ENCODE measurements around the gene FOXJ3. TPM values are rescaled to one million over a fixed set of nuclear protein-coding genes. Genes with fewer than 3 reads are reported as not detected.

The FOXJ3 gene
- total and polyA plus RNA-seq, 9 donors, result 28.6 to 41.9 (median 32.7) TPM

GRCh38 chr1:42263019-42263418 lies 72.0 kb downstream of the FOXJ3 start:
- no peak for DNase-seq
- no peak overlapping the region for H3K27ac ChIP-seq (ENCODE audit: low read length)

GRCh38 chr1:42260376-42261070 lies 74.5 kb downstream of the FOXJ3 start:
- no CpG with 5 or more reads among the region's 1 CpG for WGBS (ENCODE audit: insufficient coverage)
- no peaks in the 10 kb centered on the region for H3K27me3 ChIP-seq (ENCODE audit: control insufficient read depth, insufficient read depth, low read length)
- H3K9me3 ChIP-seq (replicated peaks; ENCODE audit: control insufficient read depth, low read depth, low read length), result no peaks in the 10 kb centered on the region
- H3K27ac ChIP-seq (ENCODE audit: low read length), result no peak overlapping the region
- H3K4me1 ChIP-seq (ENCODE audit: control insufficient read depth, insufficient read depth, low read length), result no peaks in the 10 kb centered on the region
- H3K36me3 ChIP-seq (ENCODE audit: control insufficient read depth, insufficient read depth, low read length), result peaks cover 6% of the 10 kb centered on the region
- no peak overlapping the region for H3K4me3 ChIP-seq (ENCODE audit: low read length)
- DNase-seq, result no peak

More at GRCh38 chr1:42263019-42263418, 72.0 kb downstream of the FOXJ3 start:
- Histone ChIP-seq H3K4me1 (ENCODE audit: control insufficient read depth, insufficient read depth, low read length) (peaks cover 9% of the 10 kb centered on the region), H3K9me3 (replicated peaks; ENCODE audit: control insufficient read depth, low read depth, low read length) (no peaks in the 10 kb centered on the region), H3K27me3 (ENCODE audit: control insufficient read depth, insufficient read depth, low read length) (no peaks in the 10 kb centered on the region), H3K4me3 (ENCODE audit: low read length) (no peak overlapping the region), H3K36me3 (ENCODE audit: control insufficient read depth, insufficient read depth, low read length) (peaks cover 6% of the 10 kb centered on the region)

DNA sequence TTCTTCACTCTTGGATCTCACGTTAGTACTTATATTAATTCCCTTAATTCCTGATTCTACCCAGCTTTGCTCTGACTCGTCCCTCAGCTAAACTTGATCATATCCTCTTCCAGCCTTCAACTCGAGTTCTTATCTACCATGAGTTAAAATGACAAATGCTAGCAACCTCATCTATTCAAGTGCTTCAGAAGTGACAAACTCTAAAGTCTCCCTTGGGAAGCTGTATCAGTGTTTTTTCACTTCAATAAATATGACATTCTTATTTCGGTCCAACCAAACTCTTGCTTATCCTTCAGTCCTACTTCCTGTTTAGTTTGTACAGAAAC lies 75.3 kb downstream of the FOXJ3 start:
- no peaks in the 10 kb centered on the region for H3K9me3 ChIP-seq (replicated peaks; ENCODE audit: control insufficient read depth, low read depth, low read length)
- no peaks in the 10 kb centered on the region for H3K4me1 ChIP-seq (ENCODE audit: control insufficient read depth, insufficient read depth, low read length)
- H3K27me3 ChIP-seq (ENCODE audit: control insufficient read depth, insufficient read depth, low read length), result no peaks in the 10 kb centered on the region
- 34% methylated on average over 4 of the region's 4 CpGs for WGBS (ENCODE audit: insufficient coverage)
- H3K36me3 ChIP-seq (ENCODE audit: control insufficient read depth, insufficient read depth, low read length), result peaks cover 5% of the 10 kb centered on the region
- H3K27ac ChIP-seq (ENCODE audit: low read length), result peak overlapping the region; percentile 16
- no peak for DNase-seq
- no peak overlapping the region for H3K4me3 ChIP-seq (ENCODE audit: low read length)

GRCh38 chr1:42259059-42259738 lies 75.8 kb downstream of the FOXJ3 start:
- no peaks in the 10 kb centered on the region for H3K4me1 ChIP-seq (ENCODE audit: control insufficient read depth, insufficient read depth, low read length)
- no peaks in the 10 kb centered on the region for H3K27me3 ChIP-seq (ENCODE audit: control insufficient read depth, insufficient read depth, low read length)
- peaks cover 4% of the 10 kb centered on the region for H3K36me3 ChIP-seq (ENCODE audit: control insufficient read depth, insufficient read depth, low read length)
- peak; percentile 86 for DNase-seq
- no peaks in the 10 kb centered on the region for H3K9me3 ChIP-seq (replicated peaks; ENCODE audit: control insufficient read depth, low read depth, low read length)
- H3K27ac ChIP-seq (ENCODE audit: low read length), result peak overlapping the region; percentile 32
- no peak overlapping the region for H3K4me3 ChIP-seq (ENCODE audit: low read length)
- 37% methylated on average over 2 of the region's 4 CpGs for WGBS (ENCODE audit: insufficient coverage)

- no peak for DNase-seq
- peaks cover 4% of the 10 kb centered on the region for H3K36me3 ChIP-seq (ENCODE audit: control insufficient read depth, insufficient read depth, low read length)
- no peaks in the 10 kb centered on the region for H3K4me1 ChIP-seq (ENCODE audit: control insufficient read depth, insufficient read depth, low read length)
- H3K27me3 ChIP-seq (ENCODE audit: control insufficient read depth, insufficient read depth, low read length), result no peaks in the 10 kb centered on the region
- WGBS (ENCODE audit: insufficient coverage), result no CpG with 5 or more reads among the region's 1 CpG
- no peak overlapping the region for H3K4me3 ChIP-seq (ENCODE audit: low read length)
- no peak overlapping the region for H3K27ac ChIP-seq (ENCODE audit: low read length)
- no peaks in the 10 kb centered on the region for H3K9me3 ChIP-seq (replicated peaks; ENCODE audit: control insufficient read depth, low read depth, low read length)
Observed at GRCh38 chr1:42258218-42258617, 76.8 kb downstream of the FOXJ3 start.

DNA sequence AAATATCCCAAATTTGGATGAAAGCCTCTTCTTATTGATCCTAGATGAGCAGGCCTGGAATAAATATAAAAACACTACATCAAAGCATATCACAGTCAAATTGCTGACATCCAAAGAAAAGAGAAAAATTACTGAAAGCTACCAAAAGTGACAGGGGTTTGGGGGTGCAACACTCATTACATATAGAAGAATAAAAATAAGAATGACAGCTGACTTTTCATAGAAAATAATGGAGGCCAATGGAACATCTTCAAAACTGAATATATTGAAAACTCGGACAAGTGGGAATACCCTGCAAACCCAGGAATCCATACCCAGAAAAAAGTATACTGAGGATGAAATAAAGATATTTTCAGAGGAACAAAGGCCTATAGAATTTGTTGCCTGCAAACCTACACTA lies 84.0 kb downstream of the FOXJ3 start:
- H3K36me3 ChIP-seq (ENCODE audit: control insufficient read depth, insufficient read depth, low read length), result no peaks in the 10 kb centered on the region
- H3K4me1 ChIP-seq (ENCODE audit: control insufficient read depth, insufficient read depth, low read length), result no peaks in the 10 kb centered on the region
- DNase-seq, result no peak
- peaks cover 3% of the 10 kb centered on the region for H3K9me3 ChIP-seq (replicated peaks; ENCODE audit: control insufficient read depth, low read depth, low read length)
- no peak overlapping the region for H3K4me3 ChIP-seq (ENCODE audit: low read length)
- H3K27me3 ChIP-seq (ENCODE audit: control insufficient read depth, insufficient read depth, low read length), result no peaks in the 10 kb centered on the region
- WGBS (ENCODE audit: insufficient coverage), result no CpG with 5 or more reads among the region's 1 CpG
- no peak overlapping the region for H3K27ac ChIP-seq (ENCODE audit: low read length)

DNA sequence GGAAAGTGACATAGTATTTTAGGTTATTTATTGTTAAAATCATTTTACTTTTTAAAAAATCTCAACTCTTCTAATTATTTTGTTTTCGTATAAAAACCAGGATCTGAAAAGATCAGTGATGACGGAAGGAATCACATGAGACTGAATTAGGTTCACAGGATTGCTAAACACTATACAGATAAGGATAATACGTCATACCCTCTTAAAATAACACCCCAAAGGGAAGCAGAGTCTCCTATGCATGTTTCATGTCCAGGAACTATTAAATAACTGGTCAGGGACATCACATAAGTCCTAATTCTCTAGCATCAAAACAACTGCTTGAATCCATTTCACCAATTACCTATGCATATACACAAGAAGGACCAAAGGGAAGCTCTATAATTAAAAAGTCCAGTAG lies 84.9 kb downstream of the FOXJ3 start:
- WGBS (ENCODE audit: insufficient coverage), result no CpG with 5 or more reads among the region's 3 CpGs
- Histone ChIP-seq H3K4me1 (ENCODE audit: control insufficient read depth, insufficient read depth, low read length) (no peaks in the 10 kb centered on the region), H3K4me3 (ENCODE audit: low read length) (no peak overlapping the region)

GRCh38 chr1:42240966-42241755 lies 93.9 kb downstream of the FOXJ3 start:
- 62% methylated on average over 3 of the region's 5 CpGs for WGBS (ENCODE audit: insufficient coverage)
- no peak for DNase-seq
- no peak overlapping the region for H3K27ac ChIP-seq (ENCODE audit: low read length)

More for the DNA sequence above, 84.9 kb downstream of the FOXJ3 start:
- Histone ChIP-seq H3K27ac (ENCODE audit: low read length) (no peak overlapping the region), H3K9me3 (replicated peaks; ENCODE audit: control insufficient read depth, low read depth, low read length) (peaks cover 5% of the 10 kb centered on the region), H3K36me3 (ENCODE audit: control insufficient read depth, insufficient read depth, low read length) (no peaks in the 10 kb centered on the region), H3K27me3 (ENCODE audit: control insufficient read depth, insufficient read depth, low read length) (no peaks in the 10 kb centered on the region)
- DNase-seq, result no peak

GRCh38 chr1:42239555-42239954 lies 95.5 kb downstream of the FOXJ3 start:
- no peaks in the 10 kb centered on the region for H3K27me3 ChIP-seq (ENCODE audit: control insufficient read depth, insufficient read depth, low read length)
- DNase-seq, result no peak
- H3K4me3 ChIP-seq (ENCODE audit: low read length), result no peak overlapping the region
- peaks cover 51% of the 10 kb centered on the region for H3K9me3 ChIP-seq (replicated peaks; ENCODE audit: control insufficient read depth, low read depth, low read length)
- no peak overlapping the region for H3K27ac ChIP-seq (ENCODE audit: low read length)
- WGBS (ENCODE audit: insufficient coverage), result no CpG with 5 or more reads among the region's 1 CpG
- peaks cover 5% of the 10 kb centered on the region for H3K4me1 ChIP-seq (ENCODE audit: control insufficient read depth, insufficient read depth, low read length)
- peaks cover 14% of the 10 kb centered on the region for H3K36me3 ChIP-seq (ENCODE audit: control insufficient read depth, insufficient read depth, low read length)

More at GRCh38 chr1:42240966-42241755, 93.9 kb downstream of the FOXJ3 start:
- H3K4me1 ChIP-seq (ENCODE audit: control insufficient read depth, insufficient read depth, low read length), result peaks cover 5% of the 10 kb centered on the region
- peaks cover 41% of the 10 kb centered on the region for H3K9me3 ChIP-seq (replicated peaks; ENCODE audit: control insufficient read depth, low read depth, low read length)
- peaks cover 11% of the 10 kb centered on the region for H3K36me3 ChIP-seq (ENCODE audit: control insufficient read depth, insufficient read depth, low read length)
- no peak overlapping the region for H3K4me3 ChIP-seq (ENCODE audit: low read length)
- no peaks in the 10 kb centered on the region for H3K27me3 ChIP-seq (ENCODE audit: control insufficient read depth, insufficient read depth, low read length)

DNA sequence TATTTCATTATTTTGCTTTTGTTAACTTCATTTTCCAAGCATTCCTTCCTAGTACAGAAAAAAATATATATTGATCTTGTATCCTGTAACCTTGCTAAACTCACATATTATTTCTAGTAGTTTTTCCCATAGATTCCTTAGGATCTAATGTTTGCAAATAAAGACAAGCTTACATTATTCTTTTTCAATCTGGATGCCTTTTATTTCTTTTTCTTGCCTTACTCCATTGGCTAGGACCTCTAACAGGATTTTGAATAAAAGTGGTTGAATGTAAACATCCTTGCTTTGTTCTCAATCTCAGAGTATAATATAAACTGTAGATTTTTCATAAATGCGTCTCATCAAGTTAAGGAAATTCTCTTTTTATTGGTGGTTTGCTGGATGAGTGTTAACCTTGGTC lies 96.0 kb downstream of the FOXJ3 start:
- Histone ChIP-seq H3K36me3 (ENCODE audit: control insufficient read depth, insufficient read depth, low read length) (peaks cover 14% of the 10 kb centered on the region), H3K27ac (ENCODE audit: low read length) (no peak overlapping the region), H3K9me3 (replicated peaks; ENCODE audit: control insufficient read depth, low read depth, low read length) (peaks cover 48% of the 10 kb centered on the region), H3K4me3 (ENCODE audit: low read length) (no peak overlapping the region), H3K4me1 (ENCODE audit: control insufficient read depth, insufficient read depth, low read length) (peaks cover 5% of the 10 kb centered on the region), H3K27me3 (ENCODE audit: control insufficient read depth, insufficient read depth, low read length) (no peaks in the 10 kb centered on the region)
- no peak for DNase-seq
- WGBS (ENCODE audit: insufficient coverage), result no CpG with 5 or more reads among the region's 1 CpG

All from muscle of leg (tissue), 11 donors.